ENCODE measurements around the gene DEPDC5. TPM values are rescaled to one million over a fixed set of nuclear protein-coding genes. Genes with fewer than 3 reads are reported as not detected.

Gene DEPDC5
- total RNA-seq, 2 experiments from 2014 or later: 33.8 to 39.3 TPM

GRCh38 chr22:31872209-31872608 lies 118.4 kb downstream of the DEPDC5 start:
- no peak for DNase-seq
- H3K27me3 Mint-ChIP-seq: no peaks in the 10 kb centered on the region
- H3K36me3 Mint-ChIP-seq: peaks cover 7% of the 10 kb centered on the region
- no peak overlapping the region for H3K27ac Mint-ChIP-seq
- no peaks in the 10 kb centered on the region for H3K9me3 Mint-ChIP-seq
- peaks cover 2% of the 10 kb centered on the region for H3K4me1 Mint-ChIP-seq
- no peak overlapping the region for H3K4me3 Mint-ChIP-seq

DNA sequence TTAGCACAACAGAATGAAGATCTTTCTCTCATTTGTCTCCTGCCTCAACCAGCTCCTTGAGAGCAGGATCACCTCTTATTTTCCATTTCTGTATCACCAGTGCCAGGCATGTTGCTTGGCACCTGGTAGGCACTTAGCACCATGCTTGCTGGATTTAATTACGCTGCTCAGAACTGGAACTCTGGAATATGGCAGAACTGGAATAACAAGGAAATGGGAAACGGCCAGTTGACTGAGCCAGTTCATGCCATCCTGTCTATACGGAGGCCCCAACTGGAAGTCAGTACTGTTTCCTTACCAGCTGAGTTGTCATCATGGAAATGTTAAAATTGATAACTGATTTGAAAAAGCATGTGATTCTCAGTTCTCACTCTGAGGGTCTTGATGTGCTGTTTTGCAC lies 121.0 kb downstream of the DEPDC5 start:
- no peak for DNase-seq
- Mint-ChIP-seq H3K4me1 (peaks cover 2% of the 10 kb centered on the region), H3K27me3 (no peaks in the 10 kb centered on the region), H3K4me3 (no peak overlapping the region), H3K27ac (no peak overlapping the region), H3K9me3 (no peaks in the 10 kb centered on the region), H3K36me3 (peaks cover 7% of the 10 kb centered on the region)

- H3K36me3 Mint-ChIP-seq: peaks cover 5% of the 10 kb centered on the region
- H3K4me1 Mint-ChIP-seq: peaks cover 2% of the 10 kb centered on the region
- H3K4me3 Mint-ChIP-seq: no peak overlapping the region
- no peak overlapping the region for H3K27ac Mint-ChIP-seq
- H3K9me3 Mint-ChIP-seq: no peaks in the 10 kb centered on the region
- no peak for DNase-seq
- H3K27me3 Mint-ChIP-seq: no peaks in the 10 kb centered on the region
Observed at GRCh38 chr22:31876156-31876920, 122.5 kb downstream of the DEPDC5 start.

DNA sequence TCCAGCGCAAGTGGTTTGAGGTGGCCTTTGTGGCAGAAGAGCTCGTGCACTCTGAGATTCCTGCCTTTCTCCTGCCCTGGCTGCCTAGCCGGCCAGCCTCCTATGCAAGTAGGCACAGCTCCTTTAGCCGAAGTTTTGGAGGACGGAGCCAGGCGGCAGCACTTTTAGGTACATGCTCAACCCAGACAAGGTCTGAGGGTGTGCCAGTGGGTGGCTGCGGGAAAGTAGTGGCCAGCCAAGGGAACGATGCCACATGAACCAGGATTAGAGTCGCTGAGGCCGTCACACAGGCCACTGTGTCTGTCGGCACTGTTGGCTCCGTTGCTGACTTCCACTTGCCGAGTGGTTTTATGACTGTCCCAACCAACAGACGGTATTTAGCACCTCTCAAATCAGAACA lies 125.8 kb downstream of the DEPDC5 start:
- no peaks in the 10 kb centered on the region for H3K27me3 Mint-ChIP-seq
- peaks cover 2% of the 10 kb centered on the region for H3K4me1 Mint-ChIP-seq
- H3K9me3 Mint-ChIP-seq: no peaks in the 10 kb centered on the region
- no peak for DNase-seq
- H3K27ac Mint-ChIP-seq: no peak overlapping the region
- no peaks in the 10 kb centered on the region for H3K36me3 Mint-ChIP-seq
- H3K4me3 Mint-ChIP-seq: no peak overlapping the region

- peaks cover under 1% of the 10 kb centered on the region for H3K4me1 Mint-ChIP-seq
- no peaks in the 10 kb centered on the region for H3K9me3 Mint-ChIP-seq
- H3K4me3 Mint-ChIP-seq: no peak overlapping the region
- H3K27me3 Mint-ChIP-seq: no peaks in the 10 kb centered on the region
- H3K36me3 Mint-ChIP-seq: no peaks in the 10 kb centered on the region
- no peak overlapping the region for H3K27ac Mint-ChIP-seq
- DNase-seq: no peak
Observed at GRCh38 chr22:31881200-31881599, 127.4 kb downstream of the DEPDC5 start.

GRCh38 chr22:31881865-31882264 lies 128.0 kb downstream of the DEPDC5 start:
- no peaks in the 10 kb centered on the region for H3K4me1 Mint-ChIP-seq
- H3K9me3 Mint-ChIP-seq: no peaks in the 10 kb centered on the region
- H3K36me3 Mint-ChIP-seq: no peaks in the 10 kb centered on the region
- H3K4me3 Mint-ChIP-seq: no peak overlapping the region
- no peaks in the 10 kb centered on the region for H3K27me3 Mint-ChIP-seq
- H3K27ac Mint-ChIP-seq: no peak overlapping the region
- no peak for DNase-seq

DNA sequence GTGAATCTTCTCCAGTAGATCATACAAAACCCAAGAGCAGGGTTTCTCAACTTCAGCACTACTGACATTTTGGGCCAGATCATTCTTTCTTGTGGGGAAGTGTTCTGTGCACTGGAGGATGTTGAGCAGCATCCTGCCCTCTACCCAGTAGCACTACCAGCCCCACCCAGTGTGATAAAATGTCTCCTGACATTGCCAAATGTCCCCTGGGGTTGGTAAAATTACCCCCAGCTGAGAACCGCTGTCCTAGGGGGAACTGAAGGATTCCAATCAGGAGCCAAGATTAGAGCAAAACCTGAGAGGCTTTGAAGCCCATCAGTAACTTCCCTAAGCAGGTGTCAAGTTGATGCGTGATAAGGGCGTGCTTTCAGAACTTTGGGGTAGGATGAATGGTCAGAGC lies 129.2 kb downstream of the DEPDC5 start:
- Mint-ChIP-seq H3K27ac (no peak overlapping the region), H3K9me3 (no peaks in the 10 kb centered on the region), H3K4me3 (no peak overlapping the region), H3K4me1 (no peaks in the 10 kb centered on the region), H3K27me3 (no peaks in the 10 kb centered on the region), H3K36me3 (no peaks in the 10 kb centered on the region)
- no peak for DNase-seq

DNA sequence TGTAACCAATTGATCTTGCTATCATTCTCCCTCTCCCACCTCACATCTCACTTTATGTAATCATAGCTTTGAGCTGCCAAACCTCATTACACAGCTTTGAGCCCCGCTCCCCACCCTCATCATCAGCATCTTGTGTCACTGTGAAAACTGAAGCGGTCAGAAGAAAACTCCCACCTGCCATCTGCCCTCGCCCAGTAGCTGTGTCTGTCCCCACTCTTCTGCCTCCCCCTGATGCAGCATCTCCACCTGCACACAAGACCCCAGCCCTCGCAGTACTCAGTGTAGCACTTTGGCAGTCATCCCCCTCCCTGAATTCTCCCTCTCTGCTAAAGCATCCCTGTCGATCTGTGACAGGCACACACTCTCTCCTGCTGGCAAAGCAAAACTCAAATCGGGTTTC lies 130.2 kb downstream of the DEPDC5 start:
- Mint-ChIP-seq H3K27ac (no peak overlapping the region), H3K36me3 (peaks cover 2% of the 10 kb centered on the region), H3K4me3 (no peak overlapping the region), H3K27me3 (no peaks in the 10 kb centered on the region), H3K4me1 (no peaks in the 10 kb centered on the region), H3K9me3 (no peaks in the 10 kb centered on the region)
- DNase-seq: no peak

GRCh38 chr22:31891366-31892079 lies 137.7 kb downstream of the DEPDC5 start:
- no peak for DNase-seq
- Mint-ChIP-seq H3K27ac (no peak overlapping the region), H3K9me3 (no peaks in the 10 kb centered on the region), H3K4me1 (no peaks in the 10 kb centered on the region), H3K4me3 (no peak overlapping the region), H3K27me3 (no peaks in the 10 kb centered on the region), H3K36me3 (peaks cover 11% of the 10 kb centered on the region)

DNA sequence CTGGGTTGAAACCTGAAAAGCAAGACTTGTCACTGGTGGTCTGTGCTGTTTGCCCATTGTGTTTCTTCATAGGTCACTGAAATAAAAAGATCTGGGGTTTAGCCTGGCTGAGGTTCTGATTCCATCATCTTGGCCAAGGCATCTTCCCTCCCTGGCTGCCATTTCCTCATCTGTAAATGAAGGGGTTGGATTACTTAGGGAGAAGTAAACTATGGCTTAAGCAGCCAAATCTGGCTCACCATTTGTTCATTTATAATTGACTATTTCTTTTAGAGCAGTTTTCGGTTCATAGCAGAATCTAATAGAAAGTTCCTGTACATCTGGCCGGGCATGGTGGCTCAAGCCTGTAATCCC lies 138.2 kb downstream of the DEPDC5 start:
- DNase-seq: no peak
- H3K27me3 Mint-ChIP-seq: no peaks in the 10 kb centered on the region
- no peaks in the 10 kb centered on the region for H3K4me1 Mint-ChIP-seq
- H3K27ac Mint-ChIP-seq: no peak overlapping the region
- no peak overlapping the region for H3K4me3 Mint-ChIP-seq
- H3K9me3 Mint-ChIP-seq: no peaks in the 10 kb centered on the region
- peaks cover 11% of the 10 kb centered on the region for H3K36me3 Mint-ChIP-seq

DNA sequence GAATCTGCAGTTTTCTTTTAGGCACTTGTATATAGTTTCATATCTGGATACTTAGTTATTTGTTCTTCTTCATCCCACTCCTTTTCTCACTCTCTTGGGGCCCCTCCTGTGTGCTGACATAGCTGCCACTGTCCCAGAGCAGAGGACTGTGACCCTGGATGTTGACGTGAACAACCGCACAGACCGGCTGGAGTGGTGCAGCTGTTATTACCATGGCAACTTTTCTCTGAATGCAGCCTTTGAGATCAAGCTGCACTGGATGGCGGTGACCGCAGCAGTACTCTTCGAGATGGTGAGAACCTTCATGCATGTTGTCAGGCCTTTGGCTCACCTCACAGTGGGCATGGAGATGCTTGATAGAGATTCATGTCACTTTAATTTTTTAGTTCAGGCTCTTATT lies 139.6 kb downstream of the DEPDC5 start:
- Mint-ChIP-seq H3K36me3 (peaks cover 11% of the 10 kb centered on the region), H3K27me3 (no peaks in the 10 kb centered on the region), H3K4me1 (no peaks in the 10 kb centered on the region), H3K4me3 (no peak overlapping the region), H3K27ac (no peak overlapping the region), H3K9me3 (no peaks in the 10 kb centered on the region)
- no peak for DNase-seq

DNA sequence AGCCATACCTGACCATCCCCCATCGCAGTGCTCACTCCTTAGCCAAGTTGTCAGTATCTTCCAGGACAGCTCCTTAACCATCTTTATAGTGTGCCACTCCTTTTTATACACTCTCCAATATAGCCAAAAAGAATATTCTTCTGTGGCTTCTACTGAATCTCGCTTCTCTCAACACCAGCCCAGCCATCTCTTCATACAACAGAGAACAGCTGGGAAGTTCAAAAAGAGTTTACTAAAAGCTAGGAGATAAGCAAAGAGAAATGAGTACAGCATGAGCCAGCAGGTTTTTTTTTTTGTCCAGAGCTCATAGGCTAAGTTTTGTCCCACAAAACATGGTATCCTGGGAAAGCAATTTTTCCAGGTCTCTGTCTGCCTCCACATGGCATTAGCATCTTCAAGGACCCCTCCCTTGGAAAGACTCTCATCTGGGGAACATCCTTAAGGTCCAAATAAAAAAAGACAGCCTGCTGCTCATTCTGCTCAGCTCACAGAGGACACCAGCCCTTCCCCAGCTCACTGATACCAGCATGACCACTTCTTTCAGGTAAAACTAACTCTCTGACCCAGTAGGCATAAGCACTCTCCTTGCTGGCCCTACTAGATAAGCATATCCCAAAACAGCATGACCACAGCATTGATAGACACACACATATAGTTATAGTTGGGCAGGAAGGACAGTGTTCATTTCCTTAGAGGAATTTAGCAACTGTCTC lies 141.7 kb downstream of the DEPDC5 start:
- Mint-ChIP-seq H3K9me3 (no peaks in the 10 kb centered on the region), H3K27ac (no peak overlapping the region), H3K4me3 (no peak overlapping the region), H3K36me3 (peaks cover 6% of the 10 kb centered on the region), H3K4me1 (no peaks in the 10 kb centered on the region), H3K27me3 (no peaks in the 10 kb centered on the region)
- DNase-seq: no peak

- H3K4me3 Mint-ChIP-seq: no peak overlapping the region
- no peak overlapping the region for H3K27ac Mint-ChIP-seq
- peaks cover 6% of the 10 kb centered on the region for H3K36me3 Mint-ChIP-seq
- H3K4me1 Mint-ChIP-seq: no peaks in the 10 kb centered on the region
- no peaks in the 10 kb centered on the region for H3K9me3 Mint-ChIP-seq
- no peak for DNase-seq
- H3K27me3 Mint-ChIP-seq: no peaks in the 10 kb centered on the region
Observed at GRCh38 chr22:31896472-31896871, 142.7 kb downstream of the DEPDC5 start.

GRCh38 chr22:31897842-31898805 lies 144.3 kb downstream of the DEPDC5 start:
- Mint-ChIP-seq H3K36me3 (peaks cover 6% of the 10 kb centered on the region), H3K9me3 (no peaks in the 10 kb centered on the region)
- DNase-seq: no peak

DNA sequence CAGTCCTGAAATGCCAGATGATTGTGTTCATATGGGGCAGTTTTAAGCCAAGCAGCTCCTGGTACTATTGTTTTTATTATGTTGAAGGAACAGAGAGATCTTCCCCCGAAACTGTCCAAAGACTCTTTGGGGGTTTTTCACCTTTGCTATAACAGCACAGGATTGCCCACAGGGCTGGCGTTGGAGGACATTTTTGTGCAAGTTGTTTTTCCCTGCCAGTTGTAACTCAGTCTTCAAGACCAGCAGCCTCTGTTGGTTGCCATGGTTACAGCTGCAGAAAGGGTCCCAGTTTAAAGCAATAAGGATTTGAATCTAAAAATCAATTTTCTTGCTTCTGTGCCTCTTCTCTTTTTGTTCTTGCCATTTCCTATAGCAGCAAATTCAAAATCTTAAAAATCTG lies 145.1 kb downstream of the DEPDC5 start:
- no peaks in the 10 kb centered on the region for H3K27me3 Mint-ChIP-seq

More at GRCh38 chr22:31897842-31898805, 144.3 kb downstream of the DEPDC5 start:
- Mint-ChIP-seq H3K27ac (peak overlapping the region; percentile 39), H3K27me3 (no peaks in the 10 kb centered on the region), H3K4me1 (no peaks in the 10 kb centered on the region), H3K4me3 (no peak overlapping the region)

More for the DNA sequence above, 145.1 kb downstream of the DEPDC5 start:
- H3K27ac Mint-ChIP-seq: no peak overlapping the region
- H3K4me3 Mint-ChIP-seq: no peak overlapping the region
- H3K4me1 Mint-ChIP-seq: no peaks in the 10 kb centered on the region
- H3K36me3 Mint-ChIP-seq: peaks cover 3% of the 10 kb centered on the region
- no peaks in the 10 kb centered on the region for H3K9me3 Mint-ChIP-seq
- DNase-seq: no peak

Measured in activated naive CD8-positive, alpha-beta T cell treated with anti-CD3 and anti-CD28 coated beads for 36 hours (primary cell).